B cell (primary cell): Measurements from ENCODE around the gene DAD1. TPM values are rescaled to one million over a fixed set of nuclear protein-coding genes. Genes with fewer than 3 reads are reported as not detected.
A peak's percentile ranks its signal among the peaks of the same experiment; 100 is the strongest.

Experiments used
- ATAC-seq: fragments of 200-7000 bp; cut with Tn5 transposase; one replicate; pipeline ENCODE4 v1.10.0; 2021; ENCODE audit warnings: low read depth, mild to moderate bottlenecking, moderate number of reproducible peaks, moderate library complexity
- CTCF ChIA-PET: fragments of 350-600 bp; sonication (Branson Sonifier 250); formaldehyde crosslinking; loops from one replicate; lab custom pipeline; 2021; ENCODE audit warnings: antibody characterized with exemption, inconsistent platforms; lab: Charles Lee
- POLR2A ChIA-PET: fragments of 350-600 bp; sonication (Branson Sonifier 250); formaldehyde crosslinking; loops from one replicate; lab custom pipeline; 2021; ENCODE audit warnings: antibody characterized with exemption; lab: Charles Lee
- DNase-seq: peaks from one replicate; pipeline ENCODE4 v3.0.0; 2013
- H2AFZ ChIP-seq: 2 replicates; pipeline ENCODE4 v1.6.1; 2012; ENCODE audit warnings: mild to moderate bottlenecking, low read depth, low read length; ENCODE audit not compliant: insufficient read depth, poor library complexity, severe bottlenecking
- H3K27ac ChIP-seq, 2 donors: 1 replicate in 1 of 2; 2 replicates in 1 of 2; pipeline ENCODE4 v1.5.1; 2012 to 2013; ENCODE audit warnings: low read length in 2 of 2, mild to moderate bottlenecking in 2 of 2, moderate library complexity in 1 of 2
- H3K27me3 ChIP-seq, 4 experiments: fragments of 200-600 bp in 1 of 4; sonication (generic) in 1 of 4; replicated peaks in 1 of 4; 1 replicate in 2 of 4; 2 replicates in 2 of 4; pipeline versions ENCODE4 v1.6.1 to v1.7.0; 2013 to 2016; ENCODE audit warnings: low read length in 3 of 4, mild to moderate bottlenecking in 2 of 4, mixed read lengths in 1 of 4, moderate library complexity in 1 of 4; ENCODE audit not compliant: insufficient read depth in 4 of 4, control insufficient read depth in 3 of 4; ENCODE audit errors: control extremely low read depth in 1 of 4
- H3K36me3 ChIP-seq, 2 experiments: replicated peaks in 1 of 2; 1 replicate in 1 of 2; 2 replicates in 1 of 2; pipeline versions ENCODE4 v1.6.1 to v1.7.1; 2013; ENCODE audit warnings: low read length in 1 of 2; ENCODE audit not compliant: insufficient read depth in 2 of 2, control insufficient read depth in 1 of 2; ENCODE audit errors: control extremely low read depth in 1 of 2, extremely low read depth in 1 of 2
- H3K4me1 ChIP-seq, 2 donors: fragments of 200-600 bp in 1 of 2; sonication (generic) in 1 of 2; 1 replicate in 1 of 2; 2 replicates in 1 of 2; pipeline versions ENCODE4 v1.5.1 to v1.6.1; 2013 to 2017; ENCODE audit warnings: low read length in 2 of 2; ENCODE audit not compliant: control insufficient read depth in 2 of 2, insufficient read depth in 2 of 2
- H3K4me2 ChIP-seq: replicated peaks from 2 replicates; pipeline ENCODE3; 2012; ENCODE audit warnings: mild to moderate bottlenecking, low read depth, low read length; ENCODE audit not compliant: poor library complexity, severe bottlenecking
- H3K4me3 ChIP-seq, 5 experiments: fragments of 200-600 bp in 1 of 5; sonication (generic) in 1 of 5; 1 replicate in 3 of 5; 2 replicates in 2 of 5; pipeline versions ENCODE4 v1.5.1 to v1.7.0; 2011 to 2016; ENCODE audit warnings: low read length in 4 of 5, mild to moderate bottlenecking in 4 of 5, low read depth in 2 of 5, control low read depth in 1 of 5, moderate library complexity in 1 of 5; ENCODE audit not compliant: insufficient read depth in 1 of 5; ENCODE audit errors: control extremely low read depth in 1 of 5, extremely low read depth in 1 of 5
- H3K79me2 ChIP-seq: fragments of 200-600 bp; sonication (generic); one replicate; pipeline ENCODE4 v1.6.0; 2016; ENCODE audit warnings: low read length; ENCODE audit not compliant: control insufficient read depth, insufficient read depth
- H3K9ac ChIP-seq: fragments of 200-600 bp; sonication (generic); 2 replicates; pipeline ENCODE4 v1.6.1; 2017; ENCODE audit warnings: mild to moderate bottlenecking, low read length, moderate library complexity
- H3K9me3 ChIP-seq, 3 donors: one replicate each; pipeline versions ENCODE4 v1.6.1 to v1.7.1; 2013; ENCODE audit warnings: low read length in 2 of 3; ENCODE audit not compliant: control insufficient read depth in 2 of 3, insufficient read depth in 1 of 3; ENCODE audit errors: control extremely low read depth in 1 of 3
- H4K20me1 ChIP-seq: 2 replicates; pipeline ENCODE4 v1.6.0; 2012; ENCODE audit warnings: mild to moderate bottlenecking, low read length; ENCODE audit not compliant: insufficient read depth, control insufficient read depth, poor library complexity, severe bottlenecking
- H3K27ac Mint-ChIP-seq: one replicate; pipeline ENCODE4 v1.8.0; 2021; ENCODE audit warnings: mixed read lengths
- H3K27me3 Mint-ChIP-seq: one replicate; pipeline ENCODE4 v1.8.0; 2021; ENCODE audit warnings: mixed read lengths
- H3K4me1 Mint-ChIP-seq: one replicate; pipeline ENCODE4 v1.8.0; 2021; ENCODE audit warnings: mixed read lengths
- H3K4me3 Mint-ChIP-seq: one replicate; pipeline ENCODE4 v1.8.0; 2021; ENCODE audit warnings: mixed read lengths
- H3K9me3 Mint-ChIP-seq: one replicate; pipeline ENCODE4 v1.8.0; 2022; ENCODE audit warnings: mixed read lengths; ENCODE audit not compliant: insufficient read depth
- CTCF ChIP-seq: fragments of 200-600 bp; IDR thresholded peaks from one replicate; pipeline ENCODE4 v1.8.0; 2022; ENCODE audit warnings: antibody characterized with exemption, mild to moderate bottlenecking
- EZH2 ChIP-seq: IDR thresholded peaks from 2 replicates; pipeline ENCODE4 v1.6.1; 2012; ENCODE audit warnings: borderline replicate concordance, low read depth, mild to moderate bottlenecking, moderate library complexity, low read length; ENCODE audit not compliant: insufficient read depth, poor library complexity, severe bottlenecking
- WGBS: methylation state at CpG from one replicate; pipeline ENCODE4 v1.1.5; 2013; ENCODE audit warnings: missing lambda C conversion rate; ENCODE audit not compliant: insufficient coverage; 5-methylcytosine and 5-hydroxymethylcytosine counted together
- intact Hi-C: fragments of 100-400 bp; cut with micrococcal nuclease; formaldehyde crosslinking; loops from one replicate; pipeline ENCODE4 v1.10.0; 2022
- polyA plus RNA-seq: library from polyadenylated mRNA; depleted of rRNA; stranded (reverse); fragments of >200 nt; gene quantifications from 2 replicates; pipeline ENCODE4 v1.2.3, GENCODE V29; 2012
- total RNA-seq, 2 donors: library from RNA; stranded (reverse); fragments of 120-200 nt in 1 of 2; gene quantifications; 1 replicate in 1 of 2; 2 replicates in 1 of 2; pipeline versions ENCODE4 v1.2.3 to v1.2.4, GENCODE V29; 2013 to 2022

The DAD1 gene
- total and polyA plus RNA-seq, 2 donors (not counting 1 experiment from before 2014, with no cell fraction given) = 77.4 to 114 TPM

GRCh38 chr14:22549324-22549962 lies 39.6 kb downstream of the DAD1 start:
- intact Hi-C loops = no loop called here
- POLR2A ChIA-PET = interaction anchor here (0.9 to 2.1 kb wide), 2 partner anchors 18 to 43 kb away, joined by 3 to 9 read pairs; no protein-coding TSS in a partner anchor
- no peaks in the 10 kb centered on the region for H3K27me3 Mint-ChIP-seq

More at GRCh38 chr14:22549324-22549962, 39.6 kb downstream of the DAD1 start:
- ATAC-seq = no peak
- H4K20me1 ChIP-seq = no peaks in the 10 kb centered on the region
- H2AFZ ChIP-seq = peak overlapping the region; percentile 50
- Mint-ChIP-seq H3K27ac (peak overlapping the region; percentile 93), H3K9me3 (no peaks in the 10 kb centered on the region), H3K4me3 (peak overlapping the region; percentile 69), H3K4me1 (peaks cover 80% of the 10 kb centered on the region)
- TF ChIP-seq CTCF = no peak
- no peak for TF ChIP-seq EZH2
- peaks cover 0 to 2% of the 10 kb centered on the region in 2 experiments for H3K36me3 ChIP-seq
- no peaks in the 10 kb centered on the region for H3K79me2 ChIP-seq
- no peaks in the 10 kb centered on the region for H3K9me3 ChIP-seq
- peaks cover 32 to 54% of the 10 kb centered on the region in 2 donors for H3K4me1 ChIP-seq
- H3K4me2 ChIP-seq = peak overlapping the region; percentile 59
- H3K4me3 ChIP-seq = no peak overlapping the region
- peak overlapping the region; percentile 49 to 100 for H3K27ac ChIP-seq
- CTCF ChIA-PET = interaction anchor here (0.9 to 8.5 kb wide), 11 partner anchors 8 to 159 kb away, joined by 3 to 323 read pairs (median 4); no protein-coding TSS in a partner anchor
- H3K27me3 ChIP-seq = no peaks in the 10 kb centered on the region
- 86% methylated on average over 6 of the region's 6 CpGs for WGBS
- H3K9ac ChIP-seq = peak overlapping the region; percentile 18
- DNase-seq = no peak
